Osteoblast (primary cell): ENCODE results near the gene PSG5. TPM values are rescaled to one million over a fixed set of nuclear protein-coding genes. Genes with fewer than 3 reads are reported as not detected.
"Not testable (repeated sequence)": the region's sequence is repeated elsewhere in the genome, so short reads cannot be mapped to it uniquely, and the experiment has no call there.

Experiments used
- DNase-seq: peaks from one replicate; pipeline ENCODE4 v3.0.0; 2011; ENCODE audit warnings: low spot score, mixed read lengths; ENCODE audit not compliant: insufficient read length; ENCODE audit errors: missing footprints
- H2AFZ ChIP-seq: 2 replicates; pipeline ENCODE4 v1.6.0; 2011; ENCODE audit warnings: mild to moderate bottlenecking, low read length
- H3K27ac ChIP-seq: 2 replicates; pipeline ENCODE4 v1.5.1; 2011; ENCODE audit warnings: mild to moderate bottlenecking, low read depth, low read length, moderate library complexity
- H3K27me3 ChIP-seq: 2 replicates; pipeline ENCODE4 v1.6.0; 2012; ENCODE audit warnings: mild to moderate bottlenecking, control low read depth, inconsistent platforms, low read length, moderate library complexity; ENCODE audit not compliant: insufficient read depth
- H3K36me3 ChIP-seq: 2 replicates; pipeline ENCODE4 v1.5.1; 2011; ENCODE audit warnings: mild to moderate bottlenecking, low read length, control low read depth, moderate library complexity; ENCODE audit not compliant: insufficient read depth
- H3K4me1 ChIP-seq: 2 replicates; pipeline ENCODE4 v1.5.1; 2011; ENCODE audit warnings: mild to moderate bottlenecking, low read length, control low read depth, moderate library complexity; ENCODE audit not compliant: insufficient read depth
- H3K4me2 ChIP-seq: 2 replicates; pipeline ENCODE4 v1.6.0; 2011; ENCODE audit warnings: mild to moderate bottlenecking, low read length; ENCODE audit not compliant: insufficient read depth
- H3K4me3 ChIP-seq: fragments of 200-600 bp; sonication (generic); 3 replicates; pipeline ENCODE4 v1.5.1; 2012; ENCODE audit warnings: mild to moderate bottlenecking, low read length, inconsistent platforms; ENCODE audit not compliant: insufficient read depth
- H3K79me2 ChIP-seq: 2 replicates; pipeline ENCODE4 v1.6.0; 2012; ENCODE audit warnings: mild to moderate bottlenecking, low read length, control low read depth, inconsistent platforms; ENCODE audit not compliant: insufficient read depth
- H3K9me3 ChIP-seq: 2 replicates; pipeline ENCODE4 v1.5.1; 2011; ENCODE audit warnings: low read depth, low read length, control low read depth
- H4K20me1 ChIP-seq: 2 replicates; pipeline ENCODE4 v1.6.0; 2012; ENCODE audit warnings: mild to moderate bottlenecking, low read length, control low read depth; ENCODE audit not compliant: insufficient read depth
- total RNA-seq: library from RNA; depleted of rRNA; stranded (reverse); fragments of >200 nt; gene quantifications from 2 replicates; pipeline ENCODE4 v1.2.3, GENCODE V29; 2012
- TF ChIP-seq, protein P1 (sequence below): IDR thresholded peaks from 2 replicates; pipeline ENCODE4 v1.5.1; 2011; ENCODE audit warnings: mild to moderate bottlenecking, low read depth, low read length, moderate library complexity; ENCODE audit errors: extremely low read depth

Gene PSG5
- total RNA-seq: 1.4 and 11.8 TPM in 2 replicates

DNA sequence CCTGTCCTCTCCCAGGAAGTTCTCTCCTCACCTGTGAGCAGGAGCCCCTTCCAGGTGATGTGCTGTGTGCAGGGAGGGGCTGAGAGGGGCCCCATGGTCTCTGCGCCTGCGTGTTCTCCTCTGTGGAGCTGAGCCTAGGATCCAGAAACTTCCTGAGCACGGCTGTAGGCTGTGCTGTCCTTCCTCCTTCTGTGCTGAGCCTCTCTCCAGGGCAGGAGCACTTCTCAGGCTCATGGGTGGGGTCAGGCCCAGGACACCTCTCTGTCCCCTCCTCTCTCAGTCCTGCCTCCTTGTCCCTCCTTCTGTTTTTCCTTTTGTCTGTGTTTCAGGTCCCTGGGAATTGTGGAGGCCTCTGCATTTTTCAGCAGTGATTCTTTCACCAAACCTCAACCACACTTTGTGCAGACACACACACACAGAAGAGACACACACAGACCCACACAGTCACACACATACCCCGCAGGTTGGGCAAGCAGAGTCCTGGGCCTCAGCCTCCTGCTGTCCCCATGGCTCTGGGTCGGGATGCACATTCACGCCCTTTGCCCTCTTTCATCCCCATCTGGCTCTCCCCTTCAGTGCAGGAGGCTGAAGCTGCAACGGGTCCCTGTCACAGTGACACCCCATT is at the start of gene PSG5:
Gene PSG5, minus strand, starts transcription at position 226 of the 625 bp plus-strand sequence. Its CDS starts 131 bp downstream, at position 95.
- H2AFZ ChIP-seq: peak within 1 kb of the TSS; percentile 29
- peak within 1 kb of the TSS; percentile 40 for H3K4me2 ChIP-seq
- peaks cover 24% of the 10 kb centered on the region for H3K4me1 ChIP-seq
- not testable (repeated sequence) for H3K27me3 ChIP-seq, H4K20me1 ChIP-seq, H3K36me3 ChIP-seq, DNase-seq, H3K4me3 ChIP-seq, H3K9me3 ChIP-seq, H3K79me2 ChIP-seq
- peak within 1 kb of the TSS; percentile 37 for H3K27ac ChIP-seq

GRCh38 chr19:43235686-43236085 is 49.4 kb upstream of the PSG5 start:
- H3K36me3 ChIP-seq, H2AFZ ChIP-seq, H3K79me2 ChIP-seq, H4K20me1 ChIP-seq, H3K4me3 ChIP-seq, DNase-seq, H3K4me1 ChIP-seq, H3K9me3 ChIP-seq, H3K4me2 ChIP-seq, H3K27ac ChIP-seq, H3K27me3 ChIP-seq: not testable (repeated sequence)

GRCh38 chr19:43229315-43229714 is 43.0 kb upstream of the PSG5 start:
- Histone ChIP-seq H3K9me3 (peaks cover 3% of the 10 kb centered on the region), H3K4me3 (no peak overlapping the region), H3K27me3 (no peaks in the 10 kb centered on the region), H3K27ac (no peak overlapping the region), H3K4me2 (no peak overlapping the region), H4K20me1 (no peaks in the 10 kb centered on the region), H2AFZ (no peak overlapping the region), H3K4me1 (peaks cover 6% of the 10 kb centered on the region), H3K79me2 (no peaks in the 10 kb centered on the region), H3K36me3 (no peaks in the 10 kb centered on the region)
- TF ChIP-seq, protein P1, sequence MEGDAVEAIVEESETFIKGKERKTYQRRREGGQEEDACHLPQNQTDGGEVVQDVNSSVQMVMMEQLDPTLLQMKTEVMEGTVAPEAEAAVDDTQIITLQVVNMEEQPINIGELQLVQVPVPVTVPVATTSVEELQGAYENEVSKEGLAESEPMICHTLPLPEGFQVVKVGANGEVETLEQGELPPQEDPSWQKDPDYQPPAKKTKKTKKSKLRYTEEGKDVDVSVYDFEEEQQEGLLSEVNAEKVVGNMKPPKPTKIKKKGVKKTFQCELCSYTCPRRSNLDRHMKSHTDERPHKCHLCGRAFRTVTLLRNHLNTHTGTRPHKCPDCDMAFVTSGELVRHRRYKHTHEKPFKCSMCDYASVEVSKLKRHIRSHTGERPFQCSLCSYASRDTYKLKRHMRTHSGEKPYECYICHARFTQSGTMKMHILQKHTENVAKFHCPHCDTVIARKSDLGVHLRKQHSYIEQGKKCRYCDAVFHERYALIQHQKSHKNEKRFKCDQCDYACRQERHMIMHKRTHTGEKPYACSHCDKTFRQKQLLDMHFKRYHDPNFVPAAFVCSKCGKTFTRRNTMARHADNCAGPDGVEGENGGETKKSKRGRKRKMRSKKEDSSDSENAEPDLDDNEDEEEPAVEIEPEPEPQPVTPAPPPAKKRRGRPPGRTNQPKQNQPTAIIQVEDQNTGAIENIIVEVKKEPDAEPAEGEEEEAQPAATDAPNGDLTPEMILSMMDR: peak; percentile 29
- no peak for DNase-seq

DNA sequence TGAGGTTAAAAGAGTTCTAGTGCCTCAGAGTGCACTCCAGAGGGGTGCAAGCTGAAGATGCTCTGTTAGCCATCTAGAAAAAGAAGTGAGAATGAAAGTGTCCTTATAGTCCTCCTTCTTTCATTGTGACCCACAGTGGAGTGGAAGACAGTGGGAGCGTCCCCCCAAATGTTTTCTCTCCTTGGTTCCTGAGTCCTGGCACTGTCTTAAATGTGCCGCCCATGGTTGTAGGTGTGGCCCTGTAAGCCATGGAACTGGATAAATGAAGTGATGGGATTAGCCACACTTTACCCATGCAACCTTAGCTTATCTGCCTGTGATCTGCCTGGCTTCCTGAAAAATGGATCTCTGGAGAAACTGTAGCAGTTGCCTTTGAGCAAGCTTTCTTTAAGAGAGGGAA is 42.4 kb upstream of the PSG5 start:
- not testable (repeated sequence) for H3K27ac ChIP-seq, H3K79me2 ChIP-seq, H2AFZ ChIP-seq, H3K4me2 ChIP-seq, H3K36me3 ChIP-seq, H3K27me3 ChIP-seq, H4K20me1 ChIP-seq, H3K9me3 ChIP-seq, DNase-seq, H3K4me3 ChIP-seq, H3K4me1 ChIP-seq

DNA sequence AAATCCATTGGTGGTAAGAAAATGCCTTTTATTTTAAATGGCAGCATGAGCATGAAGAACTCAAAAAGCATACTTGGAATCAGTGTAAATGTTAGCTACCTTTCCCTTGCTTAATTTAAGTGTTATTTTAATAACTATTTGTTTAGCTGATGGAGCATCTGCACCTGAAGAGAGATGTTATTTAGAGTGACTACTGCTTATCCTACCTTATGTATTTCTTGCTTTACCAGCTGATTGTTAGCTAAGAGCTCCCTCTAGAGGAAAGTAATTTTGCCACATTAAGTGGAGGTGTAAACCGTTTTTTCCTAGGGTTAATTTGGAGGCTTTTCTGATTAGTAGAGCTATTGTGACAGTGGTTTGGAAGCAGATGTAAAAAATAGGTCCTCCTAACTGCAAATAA is 40.6 kb upstream of the PSG5 start:
- H3K36me3 ChIP-seq, H3K4me1 ChIP-seq, H3K9me3 ChIP-seq, H3K79me2 ChIP-seq, H2AFZ ChIP-seq, DNase-seq, H3K27me3 ChIP-seq, H3K4me2 ChIP-seq, H3K27ac ChIP-seq, H3K4me3 ChIP-seq, H4K20me1 ChIP-seq: not testable (repeated sequence)

DNA sequence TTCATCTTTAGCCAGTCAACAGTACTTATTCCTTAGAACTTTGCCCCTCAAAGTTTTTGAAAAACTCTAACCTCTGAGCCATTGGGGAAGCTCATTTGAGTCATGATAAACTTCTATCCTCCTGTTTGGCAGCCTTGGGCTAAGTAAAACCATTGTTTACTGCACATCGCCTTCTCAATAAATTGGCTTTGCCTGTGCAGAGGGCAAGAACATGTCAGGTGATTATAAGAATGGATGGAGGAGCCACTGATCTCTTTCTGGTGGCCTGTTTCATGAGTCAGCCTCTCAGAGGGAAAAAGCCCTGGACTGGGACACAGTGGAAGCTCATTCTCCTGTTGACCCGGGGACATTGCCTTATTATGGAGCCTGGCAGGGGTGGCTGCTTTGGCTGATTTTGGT is 38.5 kb upstream of the PSG5 start:
- Histone ChIP-seq H3K9me3 (peaks cover 3% of the 10 kb centered on the region), H3K4me1 (peaks cover 9% of the 10 kb centered on the region), H3K4me2 (no peak overlapping the region), H3K27me3 (no peaks in the 10 kb centered on the region), H3K79me2 (no peaks in the 10 kb centered on the region), H4K20me1 (no peaks in the 10 kb centered on the region), H2AFZ (no peak overlapping the region), H3K27ac (no peak overlapping the region), H3K4me3 (no peak overlapping the region), H3K36me3 (no peaks in the 10 kb centered on the region)
- DNase-seq: peak; percentile 22
- TF ChIP-seq, protein P1: no peak

GRCh38 chr19:43224201-43224854 is 38.0 kb upstream of the PSG5 start:
- H3K4me2 ChIP-seq: peak overlapping the region; percentile 43
- H4K20me1 ChIP-seq, H3K36me3 ChIP-seq, H3K27me3 ChIP-seq, H3K79me2 ChIP-seq, H3K4me3 ChIP-seq, H3K4me1 ChIP-seq, H3K9me3 ChIP-seq, H2AFZ ChIP-seq: not testable (repeated sequence)
- peak; percentile 55 for DNase-seq
- peak overlapping the region; percentile 63 for H3K27ac ChIP-seq
